SK-N-SH treated with all-trans-retinoic acid at 6 μM for 48 hours (cell line): ENCODE data around the gene ZNF692.

Experiments
- ARNTL ChIP-seq: fragments of 450-650 bp; formaldehyde crosslinking; IDR thresholded peaks from 2 replicates; pipeline ENCODE4 v1.5.0; 2020; ENCODE audit warnings: low read depth, mild to moderate bottlenecking, moderate library complexity, borderline replicate concordance
- CREB5 ChIP-seq: fragments of 250-450 bp; sonication (Bioruptor Pico); IDR thresholded peaks from 2 replicates; pipeline ENCODE4 v1.5.1; 2020; ENCODE audit warnings: low read depth, mild to moderate bottlenecking, moderate library complexity
- GLIS3 ChIP-seq: fragments of 250-450 bp; sonication (Bioruptor Pico); IDR thresholded peaks from 2 replicates; pipeline ENCODE4 v1.5.0; 2020; ENCODE audit warnings: mild to moderate bottlenecking, moderate library complexity
- PATZ1 ChIP-seq: fragments of 250-450 bp; sonication (Bioruptor Pico); IDR thresholded peaks from 2 replicates; pipeline ENCODE4 v1.8.0; 2020; ENCODE audit warnings: mild to moderate bottlenecking, moderate library complexity, borderline replicate concordance
- TCF4 ChIP-seq: fragments of 250-450 bp; sonication (Bioruptor Pico); IDR thresholded peaks from 2 replicates; pipeline ENCODE4 v1.8.0; 2021; ENCODE audit warnings: mild to moderate bottlenecking, moderate library complexity, borderline replicate concordance
- TSHZ2 ChIP-seq: fragments of 250-450 bp; sonication (Bioruptor Pico); IDR thresholded peaks from 2 replicates; pipeline ENCODE4 v1.5.0; 2020; ENCODE audit warnings: mild to moderate bottlenecking, moderate library complexity
- ZFP3 ChIP-seq: fragments of 250-450 bp; sonication (Bioruptor Pico); IDR thresholded peaks from 2 replicates; pipeline ENCODE4 v1.5.0; 2020; ENCODE audit warnings: mild to moderate bottlenecking, moderate library complexity
- ZFP30 ChIP-seq: fragments of 450-650 bp; formaldehyde crosslinking; IDR thresholded peaks from 2 replicates; pipeline ENCODE4 v1.5.0; 2022; ENCODE audit warnings: mild to moderate bottlenecking, moderate library complexity
- ZNF8 ChIP-seq: fragments of 450-650 bp; formaldehyde crosslinking; IDR thresholded peaks from 2 replicates; pipeline ENCODE4 v1.5.0; 2020; ENCODE audit warnings: mild to moderate bottlenecking, moderate library complexity

GRCh38 chr1:248838357-248839167, 20.3 kb downstream of the ZNF692 start:
- TF ChIP-seq TCF4 (CRISPR knock-in tag): no peak
- TF ChIP-seq ZFP3 (CRISPR knock-in tag): no peak
- no peak for TF ChIP-seq TSHZ2 (CRISPR knock-in tag)
- TF ChIP-seq GLIS3 (CRISPR knock-in tag): no peak
- no peak for TF ChIP-seq CREB5 (CRISPR knock-in tag)
- TF ChIP-seq ZNF8 (CRISPR knock-in tag): no peak
- no peak for TF ChIP-seq ZFP30 (CRISPR knock-in tag)
- no peak for TF ChIP-seq ARNTL (CRISPR knock-in tag)
- no peak for TF ChIP-seq PATZ1 (CRISPR knock-in tag)
